GM21360 (cell line): Measurements from ENCODE around the gene SIDT2.
A peak's percentile ranks its signal among the peaks of the same experiment; 100 is the strongest.

Source experiments
- ATAC-seq: cut with Tn5 transposase; IDR thresholded peaks from one replicate; pipeline ENCODE4 v1.9.1; 2021; ENCODE audit warnings: mild to moderate bottlenecking, moderate library complexity; ENCODE audit not compliant: unreplicated experiment

SIDT2 gene

DNA sequence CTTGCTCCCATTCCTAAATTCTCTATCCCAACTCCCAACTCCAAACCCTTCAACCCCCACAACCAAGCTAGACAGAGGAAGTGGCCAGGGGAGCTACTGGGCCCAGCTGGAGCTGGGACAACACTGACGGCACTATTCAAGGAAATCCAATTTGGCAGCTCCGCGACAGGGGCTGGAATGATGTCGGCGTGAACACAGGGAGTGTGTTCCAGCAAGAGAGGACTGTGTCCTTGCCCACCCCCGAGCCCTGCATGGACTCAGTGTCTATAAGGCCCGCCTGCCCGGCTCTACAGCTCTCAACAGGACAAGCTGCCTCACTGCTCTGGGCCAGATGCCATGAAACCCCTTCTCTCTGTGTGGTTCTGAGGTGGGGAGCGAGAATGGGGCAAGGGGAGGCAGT lies 42.0 kb downstream of the SIDT2 start:
- ATAC-seq, result no peak

DNA sequence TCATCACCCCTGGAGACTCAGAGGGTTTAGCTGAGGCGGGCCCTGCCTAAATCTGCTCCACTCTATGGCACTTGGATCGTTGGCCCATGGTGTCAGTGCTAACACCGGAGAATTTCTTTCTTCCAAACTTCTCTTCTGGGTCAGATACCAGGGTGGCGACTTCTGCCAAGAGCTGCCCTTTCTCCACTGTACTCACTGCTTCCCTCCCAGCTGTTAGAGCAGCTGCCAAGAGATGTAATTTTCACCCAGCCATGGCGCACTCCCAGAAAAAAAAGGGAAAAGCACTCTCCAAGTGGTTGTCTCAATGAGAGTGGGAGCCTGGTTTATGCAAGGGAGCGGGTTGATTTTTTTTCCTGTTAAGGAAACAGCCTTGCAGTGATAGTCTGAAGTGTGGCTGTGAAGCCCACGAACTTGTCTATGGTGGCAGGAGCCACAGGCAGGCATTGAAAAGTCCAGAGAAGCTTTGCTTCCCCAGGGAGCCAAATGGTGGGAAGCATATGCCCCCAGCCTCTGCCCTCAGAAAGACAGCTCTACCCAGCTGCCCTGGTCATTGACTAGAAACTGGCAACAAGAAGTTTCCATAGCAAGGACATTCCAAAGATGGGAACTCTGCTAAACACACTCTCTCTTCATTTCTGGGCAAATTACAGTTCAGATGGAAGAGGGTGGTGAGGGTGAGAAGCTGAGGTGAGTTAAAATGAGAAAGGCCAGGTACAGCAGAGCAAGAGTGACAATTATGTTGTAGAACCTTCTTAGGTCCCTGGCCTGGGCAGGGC lies 42.6 kb downstream of the SIDT2 start:
- ATAC-seq, result no peak

DNA sequence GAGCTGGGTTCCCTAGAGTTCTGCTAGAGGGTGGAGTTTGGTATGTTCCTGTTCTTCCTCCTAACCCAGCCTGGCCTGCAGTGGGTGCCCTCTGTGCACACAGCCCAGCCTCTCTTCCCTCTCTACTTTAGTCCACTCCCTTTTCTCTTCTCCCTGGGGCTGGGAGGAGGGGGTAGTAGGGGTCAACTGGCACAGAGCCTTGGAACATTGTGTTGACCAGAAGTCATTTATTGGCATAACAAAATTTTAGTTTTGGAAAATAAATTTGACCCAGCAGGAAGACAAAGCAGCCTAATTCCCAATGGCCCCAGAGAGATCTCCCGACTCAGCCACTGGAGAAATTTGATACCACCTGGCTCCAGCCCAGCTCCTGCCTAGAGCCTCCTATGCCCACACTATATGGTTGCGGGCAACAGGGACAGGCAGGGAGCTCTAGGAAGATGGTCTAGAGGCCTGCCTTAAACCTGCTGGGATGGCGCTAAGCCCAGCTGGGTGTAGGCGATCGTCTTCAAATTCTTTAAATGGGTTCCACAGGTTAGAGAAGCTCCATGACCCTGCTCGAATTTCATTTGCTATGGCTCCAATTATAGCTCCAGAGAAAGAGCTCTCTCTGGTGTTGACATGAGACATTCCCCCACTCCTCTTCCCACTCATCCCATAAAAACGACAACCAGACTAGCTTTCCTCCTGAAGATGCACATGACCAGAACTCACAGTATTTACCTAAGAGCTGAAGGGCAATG lies 43.4 kb downstream of the SIDT2 start:
- no peak for ATAC-seq

DNA sequence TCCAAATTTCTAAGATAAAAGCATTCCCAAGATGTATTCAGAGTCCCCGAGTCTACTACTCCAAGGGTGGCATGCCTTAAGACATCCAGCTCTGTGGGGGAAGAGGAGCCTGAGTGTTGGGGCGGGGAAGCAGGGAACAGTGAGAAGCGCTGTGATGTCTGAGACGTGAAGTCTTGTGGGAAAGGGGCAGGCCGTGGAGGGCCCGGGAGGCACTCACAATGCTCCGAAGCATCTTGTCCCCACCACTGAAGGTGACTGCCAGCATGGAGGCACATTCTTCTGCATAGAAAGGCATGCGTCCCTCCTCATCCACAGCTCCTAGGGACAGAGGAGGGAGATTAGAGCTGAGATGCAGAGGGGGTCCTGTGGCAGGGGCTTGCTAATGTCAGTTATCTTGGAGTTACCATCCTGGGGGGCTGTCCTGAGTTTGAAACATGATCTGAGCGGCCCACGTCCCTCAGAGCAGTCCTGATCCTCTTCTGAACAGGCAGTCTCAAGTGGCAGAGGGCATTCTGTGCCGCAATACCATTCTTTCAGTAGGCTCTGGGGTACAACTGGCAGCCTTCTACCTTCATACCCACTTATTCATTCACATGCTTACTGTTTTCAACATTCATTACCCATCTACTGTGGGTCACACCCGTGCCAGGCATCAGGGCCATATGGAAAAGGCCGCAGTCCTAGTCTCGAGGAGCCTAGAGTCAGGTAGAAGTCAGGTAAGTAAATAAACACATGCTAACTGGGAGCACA lies 44.6 kb downstream of the SIDT2 start:
- no peak for ATAC-seq

DNA sequence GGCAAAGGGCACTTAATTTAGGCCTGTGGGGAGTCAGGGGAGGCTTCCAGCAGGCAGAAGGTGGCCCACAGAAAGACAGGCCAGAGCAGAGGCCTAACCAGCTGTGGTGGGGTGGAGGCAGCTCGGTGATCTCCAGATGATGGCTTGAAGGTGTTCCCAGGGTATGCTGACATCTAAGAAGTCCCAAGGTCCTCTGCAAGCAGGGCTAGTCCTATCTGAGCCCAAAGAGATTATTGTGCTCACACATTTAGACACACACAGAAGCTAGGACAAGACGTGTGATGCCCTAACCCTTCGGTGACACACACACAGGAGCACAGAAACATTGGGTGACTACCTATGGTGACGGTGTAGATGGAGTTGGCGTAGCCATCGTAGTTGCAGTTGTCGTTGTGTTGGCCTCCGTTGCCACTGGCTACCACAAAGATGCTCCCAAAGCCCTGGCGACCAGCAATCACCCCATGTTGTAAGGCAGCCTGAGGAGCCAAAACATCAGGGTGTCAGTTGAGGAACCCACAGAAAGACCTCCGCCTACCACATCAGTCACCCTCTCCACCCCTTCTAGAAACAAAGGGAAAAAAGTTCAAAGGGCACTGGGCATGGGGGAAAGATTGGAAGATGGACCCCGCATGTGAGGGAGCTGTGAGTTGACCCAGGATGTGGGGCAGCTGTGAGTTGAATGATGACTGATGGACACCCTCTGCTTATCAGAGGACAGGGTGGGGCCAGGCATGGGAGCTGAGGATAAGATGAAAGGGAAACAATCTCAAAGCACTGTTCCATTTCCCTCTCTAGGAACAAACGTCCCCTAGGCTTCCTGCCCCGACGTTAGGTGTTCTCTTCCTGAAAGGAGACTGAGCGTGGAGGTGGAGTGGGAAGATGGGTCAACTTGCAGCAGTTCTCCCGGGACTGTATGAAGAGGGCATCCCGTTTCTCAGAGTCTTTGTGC lies 45.5 kb downstream of the SIDT2 start:
- no peak for ATAC-seq

DNA sequence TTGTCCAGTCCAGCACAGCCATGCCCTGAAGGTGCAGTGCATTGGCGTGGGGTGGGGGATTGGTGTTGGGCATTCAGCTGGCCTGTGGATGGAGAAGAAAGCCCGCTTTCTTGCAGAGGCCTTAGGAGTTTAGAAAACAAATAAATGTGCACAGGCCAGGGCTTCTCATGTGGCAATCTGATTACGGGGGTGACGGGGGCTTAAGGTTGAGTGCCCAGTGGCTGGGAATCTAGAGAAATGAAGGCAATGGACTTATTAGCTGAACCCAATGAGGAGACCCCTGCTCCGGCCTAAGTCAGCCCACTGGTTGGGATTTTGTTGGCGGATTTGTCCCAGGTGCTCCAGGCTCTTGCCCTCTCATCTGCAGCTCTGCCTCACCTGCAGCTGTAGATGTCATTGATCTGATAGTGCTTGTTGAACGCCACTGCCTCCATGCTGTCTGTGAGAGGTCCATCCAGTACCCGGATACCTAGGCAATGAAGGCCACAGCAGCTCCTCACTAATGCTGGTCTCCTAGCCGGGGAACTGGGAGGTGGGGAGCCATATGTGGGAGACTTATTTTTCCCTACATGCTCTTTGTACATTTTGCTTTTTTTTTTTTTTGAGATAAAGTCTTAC lies 47.1 kb downstream of the SIDT2 start:
- no peak for ATAC-seq

DNA sequence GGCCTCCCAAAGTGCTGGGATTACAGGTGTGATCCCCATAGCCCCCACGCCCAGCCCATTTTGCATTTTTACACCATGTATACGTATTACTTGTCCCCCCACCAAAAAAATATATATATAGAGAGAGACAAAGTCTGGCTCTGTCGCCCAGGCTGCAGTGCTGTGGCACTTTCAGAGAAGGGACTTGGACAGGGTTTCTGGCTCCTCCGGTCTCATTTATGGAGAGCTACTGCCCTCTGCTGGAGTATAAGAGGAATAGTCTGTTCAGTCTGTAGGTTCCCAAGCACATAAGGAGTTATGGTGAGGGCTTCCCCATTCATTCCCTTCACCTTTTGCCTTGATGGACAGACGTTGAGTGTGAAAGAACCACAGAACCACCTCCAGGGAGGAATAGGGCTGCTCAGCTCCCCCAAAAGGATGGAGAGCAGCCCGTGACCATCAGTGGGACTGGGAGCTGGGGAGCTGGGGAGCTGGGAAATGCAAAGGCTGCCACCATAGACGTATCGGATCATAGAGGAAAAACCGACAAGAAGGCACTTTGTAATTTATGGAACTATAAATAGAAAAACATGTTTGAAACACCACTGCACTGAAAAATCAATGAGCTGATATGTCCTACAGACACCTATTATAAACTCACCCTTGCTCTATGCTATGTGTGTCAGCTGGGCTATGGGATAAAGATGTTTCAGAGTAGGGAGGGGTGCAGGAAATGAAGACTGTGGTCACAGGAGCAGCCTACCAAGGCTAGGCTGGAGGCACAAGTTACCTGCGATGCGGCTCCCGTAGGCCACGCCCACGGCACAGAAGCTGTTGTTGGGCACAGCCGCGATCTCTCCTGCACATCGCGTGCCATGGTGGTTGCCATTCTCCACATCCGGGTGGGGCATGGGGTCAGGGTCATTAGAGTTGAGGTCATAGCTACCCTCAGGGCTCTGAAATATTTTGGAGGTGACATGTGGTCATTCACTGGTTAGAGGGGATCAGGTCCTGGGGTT lies 48.1 kb downstream of the SIDT2 start:
- no peak for ATAC-seq

DNA sequence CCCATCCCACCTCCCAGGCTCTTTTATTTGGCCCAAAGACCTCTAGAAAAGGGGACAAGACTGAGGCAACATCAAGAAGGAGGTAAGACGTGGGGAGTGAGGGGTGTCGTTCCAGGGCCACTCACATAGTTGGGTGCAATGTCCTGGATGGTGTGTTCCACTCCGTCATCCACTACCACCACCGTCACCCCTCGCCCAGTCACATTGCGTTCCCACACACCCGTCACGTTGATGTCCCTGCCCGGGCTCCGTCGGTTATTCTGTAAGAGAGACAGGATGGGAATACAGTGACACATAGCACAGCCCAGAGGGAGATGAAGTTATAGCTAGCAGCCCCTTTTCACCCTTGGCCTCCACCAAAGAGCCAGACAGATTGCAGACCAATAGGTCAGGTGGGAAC lies 49.5 kb downstream of the SIDT2 start:
- no peak for ATAC-seq

DNA sequence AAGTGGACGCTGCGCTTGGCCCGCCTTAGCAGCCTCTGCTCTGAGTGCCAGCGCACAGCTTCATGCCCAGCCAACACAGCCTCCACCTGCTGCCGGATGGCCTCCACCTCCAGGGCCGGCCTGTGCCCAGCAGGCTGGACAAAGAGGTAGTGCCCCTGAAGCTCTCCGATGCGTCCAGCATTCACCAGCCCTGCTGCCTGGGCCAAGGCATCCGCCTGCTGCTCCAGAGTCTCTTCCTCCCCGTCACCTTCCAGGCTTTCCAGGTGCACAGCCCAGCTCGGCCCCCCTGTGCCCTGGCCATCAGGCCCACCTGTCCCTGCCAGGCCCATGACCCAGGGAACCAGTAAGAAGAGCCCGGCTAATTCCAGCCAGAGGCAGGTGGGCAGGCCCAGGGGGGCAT lies 50.9 kb downstream of the SIDT2 start:
- no peak for ATAC-seq

DNA sequence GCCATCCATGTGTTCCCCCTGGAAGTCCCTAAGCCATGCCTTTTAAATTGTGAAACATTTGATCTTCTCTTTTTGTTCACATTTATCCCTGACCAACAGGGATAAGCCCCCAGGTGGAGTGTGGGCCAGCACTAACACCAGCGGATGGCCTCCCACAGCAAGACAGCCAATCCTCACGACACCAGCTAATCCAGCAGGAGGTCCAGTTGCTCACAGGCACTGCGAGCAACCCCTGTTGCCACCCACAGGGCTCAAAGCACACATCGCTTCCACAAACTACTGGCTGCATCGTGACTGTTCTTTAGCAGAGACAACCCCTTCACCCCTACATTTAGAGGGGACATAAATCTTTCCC lies 51.4 kb downstream of the SIDT2 start:
- ATAC-seq, result no peak

DNA sequence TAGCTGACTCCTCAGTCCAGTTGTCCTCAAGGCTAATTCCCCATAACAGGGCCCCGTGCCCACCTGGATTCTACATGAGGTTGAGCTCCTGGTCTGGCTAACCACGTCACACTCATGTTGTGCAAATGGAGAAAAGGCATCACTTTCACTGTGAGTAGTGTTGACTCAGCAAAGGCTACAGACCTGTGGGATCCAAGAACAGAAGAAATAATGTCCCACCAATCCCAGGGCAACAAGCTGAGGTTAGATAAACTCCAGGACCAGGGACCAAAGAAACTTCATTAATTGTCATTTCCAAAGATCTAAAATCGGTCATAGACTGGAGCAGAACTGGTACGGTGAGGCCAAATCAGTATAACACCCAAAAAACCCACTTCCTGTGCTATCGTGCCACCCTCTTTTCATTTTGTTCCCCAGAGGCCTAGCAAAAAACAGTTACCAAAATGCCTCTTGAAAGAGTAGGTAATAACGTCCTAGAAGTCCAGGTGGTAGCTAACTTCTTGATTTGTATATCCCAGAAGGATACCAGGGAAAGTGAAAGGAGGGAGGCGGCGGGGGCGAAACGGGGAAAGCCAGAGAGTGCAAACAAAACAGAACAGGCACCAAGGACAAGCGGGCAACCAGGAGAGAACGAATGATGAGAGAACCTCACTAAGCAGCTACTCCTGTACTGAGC lies 51.9 kb downstream of the SIDT2 start:
- ATAC-seq, result no peak

DNA sequence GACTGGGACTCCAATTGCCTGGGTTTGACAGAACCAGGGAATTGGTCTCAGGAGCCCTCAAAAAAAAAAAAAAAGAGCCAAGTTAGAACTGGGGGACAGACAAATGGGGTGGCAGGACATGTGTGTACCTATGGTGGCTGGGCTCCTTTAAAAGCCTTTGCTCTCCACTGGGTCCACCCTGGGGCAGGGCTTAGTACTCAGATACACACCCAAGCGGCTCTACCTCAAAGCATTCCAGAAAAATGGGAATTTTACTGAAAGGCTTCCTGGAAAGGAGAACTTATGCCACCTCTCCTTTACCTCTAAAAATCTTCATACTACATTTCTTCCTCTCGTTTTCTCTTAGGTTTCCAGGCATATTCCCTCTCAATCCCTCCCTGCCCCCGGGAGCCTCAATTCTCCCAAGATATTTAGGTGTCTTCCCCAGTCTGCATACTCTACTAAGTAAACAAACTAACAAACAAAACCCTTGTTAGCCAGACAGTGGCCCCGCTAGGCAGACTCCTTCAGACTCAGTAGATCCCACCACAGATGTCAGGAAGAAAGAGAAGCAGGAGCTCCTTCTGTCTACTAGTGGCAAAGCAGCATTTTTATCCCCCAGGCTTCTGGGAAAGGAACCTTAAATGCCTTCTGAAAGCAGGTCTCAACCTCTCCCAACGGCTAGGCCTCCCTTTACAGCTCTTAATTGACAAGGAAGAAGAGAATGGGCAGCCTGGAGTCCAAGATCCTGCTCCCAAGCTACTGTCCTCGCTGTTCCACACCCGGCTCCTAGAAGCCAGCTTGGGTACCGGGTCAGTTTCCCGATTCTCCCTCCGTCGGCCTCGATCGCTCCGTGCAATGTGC lies 52.7 kb downstream of the SIDT2 start:
- no peak for ATAC-seq

DNA sequence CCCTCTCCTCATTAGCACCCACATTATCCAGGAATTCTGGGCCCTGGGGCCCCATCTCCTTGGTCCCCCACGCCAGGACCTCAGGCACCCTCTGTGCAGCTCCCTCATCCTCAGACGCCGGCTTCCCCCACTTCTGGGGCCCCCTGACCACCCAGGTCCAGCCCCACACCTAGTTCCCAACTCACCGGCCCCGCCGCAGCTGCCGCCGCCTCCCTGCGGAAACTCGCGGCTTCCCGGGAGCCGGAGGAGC lies 53.2 kb downstream of the SIDT2 start, which contains the start of gene PCSK7:
PCSK7 (minus strand) TSS at position 232 of the 250 bp plus-strand sequence. CDS start 2,229 bp downstream, outside the sequence.
- ATAC-seq, result no peak

DNA sequence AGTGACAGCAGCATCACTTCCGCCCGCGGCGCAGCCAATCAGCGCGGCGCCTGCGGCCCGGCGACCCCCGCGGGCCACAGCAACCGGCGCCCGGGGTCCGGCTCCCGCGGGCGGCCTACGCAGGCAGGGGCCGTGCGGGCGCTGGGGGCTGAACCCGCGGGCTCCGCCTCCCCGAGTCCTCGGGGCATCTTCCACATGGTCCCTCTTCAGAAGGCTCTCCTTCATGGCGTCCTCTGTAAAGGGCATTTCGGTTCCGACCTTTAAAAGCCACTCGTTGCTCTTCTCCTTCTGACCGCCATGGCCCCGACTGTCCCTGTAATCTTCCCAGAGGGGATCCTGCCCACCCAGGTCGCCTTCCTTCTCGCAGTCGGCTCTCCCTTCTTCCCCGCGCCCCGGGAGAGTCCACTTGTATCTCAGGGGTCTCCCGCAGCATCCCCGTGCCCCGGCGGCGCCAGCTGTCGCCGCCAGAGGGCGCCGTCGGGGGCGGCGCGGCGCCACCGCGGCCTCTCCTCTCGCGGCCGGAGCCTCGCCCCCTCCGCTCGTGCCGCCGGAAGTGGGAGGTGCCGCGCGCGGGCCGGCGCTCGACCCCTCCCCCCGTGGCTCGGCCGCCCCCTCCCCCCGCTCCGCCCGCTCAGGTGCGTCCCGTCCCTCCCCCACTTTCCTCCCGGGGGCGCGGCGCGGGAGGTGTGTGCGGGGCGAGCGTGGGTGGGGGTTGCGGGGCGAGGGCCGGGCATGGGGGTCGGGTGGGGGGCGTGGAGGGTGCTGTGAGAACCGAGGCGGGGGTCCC lies 53.7 kb downstream of the SIDT2 start, which contains the start of gene RNF214:
RNF214 (plus strand) TSS at position 580 of the 787 bp plus-strand sequence. CDS start 1,602 bp downstream, outside the sequence.
- peak; percentile 61 for ATAC-seq

DNA sequence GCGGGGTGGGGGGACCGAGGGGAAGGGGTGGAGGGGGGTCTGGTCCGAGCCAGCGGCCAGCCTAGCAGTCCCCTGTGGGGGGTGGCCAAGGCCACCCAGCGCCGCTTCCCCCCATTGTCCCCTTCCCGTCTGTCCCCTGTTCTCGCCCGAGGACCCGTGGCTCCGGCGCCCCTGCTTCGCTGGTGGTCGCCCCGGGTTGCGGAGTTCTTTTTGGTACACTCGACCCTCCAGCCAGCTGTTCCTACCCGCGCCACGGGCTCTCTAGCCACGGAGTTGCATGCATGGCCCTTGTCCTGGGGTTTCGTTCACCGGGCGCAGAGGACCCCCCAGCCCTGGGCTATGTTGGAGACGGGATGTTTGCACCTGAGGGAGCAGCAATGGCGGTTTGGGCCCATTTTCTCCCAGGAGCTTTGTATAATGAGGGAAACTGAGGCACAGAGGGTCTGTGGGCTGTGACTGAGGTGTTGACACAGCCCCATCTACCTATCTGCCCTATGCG lies 54.4 kb downstream of the SIDT2 start:
- no peak for ATAC-seq

DNA sequence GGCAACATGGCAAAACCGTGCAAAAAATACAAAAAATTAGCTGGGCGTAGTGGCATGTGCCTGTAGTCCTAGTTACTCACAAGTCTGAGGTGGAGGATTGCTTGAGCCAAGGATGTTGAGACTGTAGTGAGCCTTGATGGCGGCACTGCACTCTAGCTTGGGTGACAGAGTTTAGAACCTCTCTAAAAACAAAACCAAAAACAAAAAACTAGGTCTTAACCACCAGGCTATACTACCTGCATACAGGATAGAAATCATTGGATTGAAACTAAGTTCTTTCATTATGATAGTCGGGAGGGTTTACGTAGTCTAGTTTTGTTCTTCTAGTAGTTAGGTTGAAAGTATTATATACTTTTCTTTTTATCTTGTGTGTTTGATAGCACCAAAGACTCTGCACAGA lies 59.7 kb downstream of the SIDT2 start:
- ATAC-seq, result no peak

DNA sequence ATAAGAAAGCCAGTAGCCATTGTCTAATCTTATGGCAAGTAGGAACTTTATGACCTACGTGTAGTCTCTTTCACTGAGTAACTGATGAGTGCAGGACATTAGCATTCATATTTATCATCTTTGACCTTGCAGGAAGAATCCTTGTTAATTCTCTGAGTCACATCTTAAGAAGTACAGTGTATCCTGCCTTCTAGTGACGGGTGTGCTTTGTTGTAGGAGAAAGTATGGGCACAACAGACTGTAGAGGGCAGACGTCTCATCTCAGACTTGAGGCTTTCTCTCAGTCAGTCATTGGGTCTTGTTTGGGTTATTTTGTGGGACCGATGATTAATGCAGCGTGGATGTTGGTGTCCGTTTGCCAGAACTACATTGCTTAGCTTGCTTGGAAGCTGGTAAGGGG lies 60.8 kb downstream of the SIDT2 start:
- ATAC-seq, result no peak
